IMR-90 (cell line): ENCODE measurements around the gene CFAP251. TPM values are rescaled to one million over a fixed set of nuclear protein-coding genes. Genes with fewer than 3 reads are reported as not detected.
A peak's percentile ranks its signal among the peaks of the same experiment; 100 is the strongest.

Source experiments
- ATAC-seq: fragments of 200-7000 bp; cut with Tn5 transposase; 2 replicates; pipeline ENCODE4 v1.9.1; 2020; ENCODE audit warnings: low read depth, mild to moderate bottlenecking, moderate library complexity
- BruUV-seq: library from RNA; stranded (reverse); fragments of 400-500 nt; replicated peaks from 2 replicates; lab custom pipeline; 2021; lab: Mats Ljungman, UMichigan
- CTCF ChIA-PET: fragments of 300-600 bp; formaldehyde crosslinking; extraction: SDS; loops from one replicate; lab custom pipeline; 2021; ENCODE audit warnings: antibody characterized with exemption; lab: Yijun Ruan, JAX
- POLR2A ChIA-PET: fragments of 300-600 bp; sonication (Branson Sonifier 250); formaldehyde crosslinking; loops from one replicate; lab custom pipeline; 2022; ENCODE audit warnings: antibody characterized with exemption; ENCODE audit not compliant: unreplicated experiment; lab: Charles Lee
- DNase-seq: peaks from one replicate; pipeline ENCODE4 v3.0.0; 2013
- H2AFZ ChIP-seq: replicated peaks from 2 replicates; pipeline ENCODE3; 2013; ENCODE audit warnings: low read length, mild to moderate bottlenecking; ENCODE audit not compliant: poor library complexity
- H2AK5ac ChIP-seq: 2 replicates; pipeline ENCODE4 v1.6.1; 2013; ENCODE audit warnings: low read depth, low read length, inconsistent platforms
- H2AK9ac ChIP-seq: replicated peaks from 2 replicates; pipeline ENCODE3; 2013; ENCODE audit warnings: mild to moderate bottlenecking, low read depth, low read length, moderate library complexity; ENCODE audit not compliant: poor library complexity
- H2BK120ac ChIP-seq: 2 replicates; pipeline ENCODE4 v1.6.1; 2013; ENCODE audit warnings: low read depth, low read length, inconsistent platforms
- H2BK15ac ChIP-seq: 3 replicates; pipeline ENCODE4 v1.6.1; 2013; ENCODE audit warnings: low read depth, low read length, inconsistent platforms
- H2BK20ac ChIP-seq: 2 replicates; pipeline ENCODE4 v1.6.1; 2013; ENCODE audit warnings: low read depth, mild to moderate bottlenecking, inconsistent platforms, low read length, moderate library complexity
- H2BK5ac ChIP-seq: 2 replicates; pipeline ENCODE4 v1.6.1; 2013; ENCODE audit warnings: mild to moderate bottlenecking, low read depth, low read length, inconsistent platforms; ENCODE audit not compliant: poor library complexity, severe bottlenecking
- H3K14ac ChIP-seq: replicated peaks from 2 replicates; pipeline ENCODE4 v1.6.1; 2013; ENCODE audit warnings: low read depth, low read length, inconsistent platforms
- H3K18ac ChIP-seq: 2 replicates; pipeline ENCODE4 v1.6.1; 2013; ENCODE audit warnings: low read depth, low read length, control low read depth
- H3K23ac ChIP-seq: 2 replicates; pipeline ENCODE4 v1.6.1; 2013; ENCODE audit warnings: low read depth, low read length, inconsistent platforms
- H3K27ac ChIP-seq: 2 replicates; pipeline ENCODE4 v1.5.1; 2013; ENCODE audit warnings: mild to moderate bottlenecking, control low read depth, low read length; ENCODE audit not compliant: insufficient read depth
- H3K27me3 ChIP-seq: 2 replicates; pipeline ENCODE4 v1.6.1; 2013; ENCODE audit warnings: low read length; ENCODE audit not compliant: control insufficient read depth, insufficient read depth
- H3K36me3 ChIP-seq: 2 replicates; pipeline ENCODE4 v1.6.1; 2013; ENCODE audit warnings: low read length, mixed read lengths; ENCODE audit not compliant: control insufficient read depth, insufficient read depth
- H3K4ac ChIP-seq: 2 replicates; pipeline ENCODE4 v1.6.1; 2013; ENCODE audit warnings: low read depth, low read length, inconsistent platforms
- H3K4me1 ChIP-seq: 2 replicates; pipeline ENCODE4 v1.6.1; 2013; ENCODE audit warnings: low read length, mixed read lengths; ENCODE audit not compliant: control insufficient read depth, insufficient read depth
- H3K4me2 ChIP-seq: 2 replicates; pipeline ENCODE4 v1.6.1; 2013; ENCODE audit warnings: low read depth, mild to moderate bottlenecking, control low read depth, low read length, moderate library complexity
- H3K4me3 ChIP-seq: 2 replicates; pipeline ENCODE4 v1.5.1; 2013; ENCODE audit warnings: low read depth, mild to moderate bottlenecking, control low read depth, low read length, moderate library complexity; ENCODE audit not compliant: insufficient read depth
- H3K56ac ChIP-seq: 2 replicates; pipeline ENCODE4 v1.6.1; 2013; ENCODE audit warnings: low read length, inconsistent platforms; ENCODE audit not compliant: insufficient read depth; ENCODE audit errors: extremely low read depth
- H3K79me1 ChIP-seq, 2 experiments: 2 replicates each; pipeline ENCODE4 v1.6.1; 2013; ENCODE audit warnings: low read length in 2 of 2, inconsistent platforms in 1 of 2, low read depth in 1 of 2
- H3K9ac ChIP-seq: 2 replicates; pipeline ENCODE4 v1.6.1; 2013; ENCODE audit warnings: low read depth, low read length, control low read depth
- H3K9me1 ChIP-seq: 2 replicates; pipeline ENCODE4 v1.6.1; 2013; ENCODE audit warnings: low read length, inconsistent platforms; ENCODE audit not compliant: insufficient read depth
- H3K9me3 ChIP-seq: 2 replicates; pipeline ENCODE4 v1.6.1; 2013; ENCODE audit warnings: low read length; ENCODE audit not compliant: control insufficient read depth, insufficient read depth
- H4K20me1 ChIP-seq: 2 replicates; pipeline ENCODE4 v1.6.1; 2013; ENCODE audit warnings: low read length, inconsistent platforms; ENCODE audit not compliant: insufficient read depth
- H4K5ac ChIP-seq: 2 replicates; pipeline ENCODE4 v1.6.1; 2013; ENCODE audit warnings: mild to moderate bottlenecking, low read depth, low read length, control low read depth
- H4K8ac ChIP-seq, 2 experiments: 2 replicates each; pipeline ENCODE4 v1.6.1; 2013; ENCODE audit warnings: low read depth in 2 of 2, low read length in 2 of 2, control low read depth in 1 of 2, inconsistent platforms in 1 of 2
- H4K91ac ChIP-seq: 2 replicates; pipeline ENCODE4 v1.6.1; 2013; ENCODE audit warnings: low read depth, low read length, inconsistent platforms; ENCODE audit not compliant: insufficient read depth
- BHLHE40 ChIP-seq: fragments of 150-350 bp; IDR thresholded peaks from 2 replicates; pipeline ENCODE4 v1.6.1; 2016; ENCODE audit warnings: mild to moderate bottlenecking, low read depth, low read length
- CEBPB ChIP-seq: IDR thresholded peaks from 2 replicates; pipeline ENCODE4 v1.6.1; 2012; ENCODE audit warnings: low read depth, low read length, improper control_type of control experiment
- CHD1 ChIP-seq: IDR thresholded peaks from 2 replicates; pipeline ENCODE4 v1.6.1; 2012; ENCODE audit warnings: low read depth, low read length, improper control_type of control experiment
- CTCF ChIP-seq: conservative IDR thresholded peaks from 2 replicates; pipeline ENCODE4 v1.5.1; 2012; ENCODE audit warnings: mild to moderate bottlenecking, low read depth, low read length, improper control_type of control experiment
- ELK1 ChIP-seq: fragments of 150-350 bp; IDR thresholded peaks from 2 replicates; pipeline ENCODE4 v1.6.1; 2016; ENCODE audit warnings: low read depth, mild to moderate bottlenecking, low read length, moderate library complexity, borderline replicate concordance
- FOS ChIP-seq: fragments of 150-350 bp; IDR thresholded peaks from 2 replicates; pipeline ENCODE4 v1.6.1; 2016; ENCODE audit warnings: low read depth, low read length
- MAFK ChIP-seq: IDR thresholded peaks from 2 replicates; pipeline ENCODE4 v1.6.1; 2012; ENCODE audit warnings: low read depth, low read length, improper control_type of control experiment
- MAZ ChIP-seq: IDR thresholded peaks from 2 replicates; pipeline ENCODE4 v1.6.1; 2012; ENCODE audit warnings: low read depth, mild to moderate bottlenecking, low read length, improper control_type of control experiment, moderate library complexity, borderline replicate concordance
- MXI1 ChIP-seq: IDR thresholded peaks from 2 replicates; pipeline ENCODE4 v1.6.1; 2012; ENCODE audit warnings: low read depth, mild to moderate bottlenecking, low read length, moderate library complexity, borderline replicate concordance
- NFE2L2 ChIP-seq: fragments of 150-350 bp; IDR thresholded peaks from 2 replicates; pipeline ENCODE4 v1.6.1; 2016; ENCODE audit warnings: low read depth, mild to moderate bottlenecking, low read length
- POLR2A ChIP-seq: IDR thresholded peaks from 2 replicates; pipeline ENCODE4 v1.6.1; 2012; ENCODE audit warnings: mild to moderate bottlenecking, low read depth, low read length
- RAD21 ChIP-seq: IDR thresholded peaks from 2 replicates; pipeline ENCODE4 v1.6.1; 2012; ENCODE audit warnings: low read length, improper control_type of control experiment
- RCOR1 ChIP-seq: IDR thresholded peaks from 2 replicates; pipeline ENCODE4 v1.6.1; 2012; ENCODE audit warnings: mild to moderate bottlenecking, low read length, improper control_type of control experiment; ENCODE audit not compliant: insufficient replicate concordance
- RFX5 ChIP-seq: IDR thresholded peaks from 2 replicates; pipeline ENCODE4 v1.8.0; 2012; ENCODE audit warnings: low read depth, mild to moderate bottlenecking, low read length, moderate library complexity
- SMC3 ChIP-seq: fragments of 150-350 bp; IDR thresholded peaks from 2 replicates; pipeline ENCODE4 v1.6.1; 2016; ENCODE audit warnings: low read depth, mild to moderate bottlenecking, antibody characterized with exemption, low read length, moderate library complexity
- USF2 ChIP-seq: fragments of 150-350 bp; IDR thresholded peaks from 2 replicates; pipeline ENCODE4 v1.6.1; 2017; ENCODE audit warnings: mild to moderate bottlenecking, antibody characterized with exemption, low read length, low read depth
- WGBS, 2 experiments: methylation state at CpG; one replicate each; pipeline versions ENCODE4 v1.1.5 to v1.1.7; 2013; ENCODE audit warnings: missing lambda C conversion rate in 2 of 2; ENCODE audit not compliant: insufficient read length in 1 of 2; ENCODE audit errors: extremely low coverage in 2 of 2; 5-methylcytosine and 5-hydroxymethylcytosine counted together
- dilution Hi-C: fragments of 300-500 bp; cut with HindIII; formaldehyde crosslinking; loops from one replicate; pipeline ENCODE4 v1.14.3; 2018; ENCODE audit warnings: low sequenced_read_pairs; ENCODE audit not compliant: unreplicated experiment
- in situ Hi-C: fragments of 300-500 bp; cut with MboI; formaldehyde crosslinking; loops from 3 replicates; pipeline ENCODE4 v1.14.3; 2019; ENCODE audit warnings: low sequenced_read_pairs, inconsistent platforms, mixed read lengths
- intact Hi-C: fragments of 100-400 bp; cut with micrococcal nuclease; formaldehyde crosslinking; loops from 2 replicates; pipeline ENCODE4 v1.10.0; 2022
- polyA plus RNA-seq, 3 experiments: library from polyadenylated mRNA; depleted of rRNA; stranded (reverse); fragments of >200 nt; gene quantifications; 2 replicates each; pipeline ENCODE4 v1.2.3, GENCODE V29; 2012; ENCODE audit warnings: low replicate concordance in 1 of 3
- total RNA-seq: library from RNA; depleted of rRNA; stranded (reverse); fragments of >200 nt; gene quantifications from 2 replicates; pipeline ENCODE4 v1.2.3, GENCODE V29; 2012

CFAP251 gene
- total and polyA plus RNA-seq, 2 of the 4 experiments (the other 2 are of a cell fraction): 7.8 to 9.1 TPM

GRCh38 chr12:122049827-122050226 lies 131.4 kb downstream of the CFAP251 start:
- TF ChIP-seq FOS: no peak
- TF ChIP-seq NFE2L2: no peak
- TF ChIP-seq CEBPB: no peak
- TF ChIP-seq RCOR1: no peak
- TF ChIP-seq CHD1: no peak
- no peak for TF ChIP-seq RAD21
- TF ChIP-seq USF2: no peak
- no peak for TF ChIP-seq ELK1
- TF ChIP-seq MAZ: no peak
- no peak for TF ChIP-seq MXI1
- no peak for TF ChIP-seq RFX5
- TF ChIP-seq CTCF: no peak
- TF ChIP-seq BHLHE40: no peak
- TF ChIP-seq POLR2A: no peak
- TF ChIP-seq SMC3: no peak
- TF ChIP-seq MAFK: no peak
- intact Hi-C loops: no loop called here

More at GRCh38 chr12:122049827-122050226, 131.4 kb downstream of the CFAP251 start:
- Histone ChIP-seq H3K4me3 (no peak overlapping the region), H2BK15ac (no peak overlapping the region), H2BK5ac (no peak overlapping the region), H2AK5ac (no peak overlapping the region), H3K18ac (no peak overlapping the region), H3K4ac (no peak overlapping the region), H2BK120ac (no peak overlapping the region), H3K36me3 (peaks cover 6% of the 10 kb centered on the region), H3K14ac (no peak overlapping the region), H3K4me1 (peaks cover 7% of the 10 kb centered on the region), H3K27me3 (no peaks in the 10 kb centered on the region), H4K8ac (no peak overlapping the region), H3K56ac (no peak overlapping the region), H3K27ac (no peak overlapping the region), H3K79me1 (no peaks in the 10 kb centered on the region), H3K23ac (no peak overlapping the region), H4K20me1 (peaks cover 12% of the 10 kb centered on the region; the same call in 1 of the 2 replicates), H2AFZ (no peak overlapping the region), H3K9ac (no peak overlapping the region), H3K9me1 (no peaks in the 10 kb centered on the region), H2BK20ac (no peak overlapping the region), H3K9me3 (no peaks in the 10 kb centered on the region), H4K91ac (no peak overlapping the region), H4K5ac (no peak overlapping the region), H2AK9ac (peak overlapping the region; percentile 70), H3K4me2 (no peak overlapping the region)
- WGBS, 2 experiments: 98% methylated on average over 9 of the region's 9 CpGs; no CpG with 5 or more reads in 1 of the 2 experiments
- DNase-seq (no peak), ATAC-seq (no peak)
- BruUV-seq: no TSS peak
- POLR2A ChIA-PET: no interaction called here
- CTCF ChIA-PET: no interaction called here
- in situ Hi-C loops: no loop called here
- dilution Hi-C loops: no loop called here
